ENCODE measurements around the gene KCNJ16.

KCNJ16 gene

DNA sequence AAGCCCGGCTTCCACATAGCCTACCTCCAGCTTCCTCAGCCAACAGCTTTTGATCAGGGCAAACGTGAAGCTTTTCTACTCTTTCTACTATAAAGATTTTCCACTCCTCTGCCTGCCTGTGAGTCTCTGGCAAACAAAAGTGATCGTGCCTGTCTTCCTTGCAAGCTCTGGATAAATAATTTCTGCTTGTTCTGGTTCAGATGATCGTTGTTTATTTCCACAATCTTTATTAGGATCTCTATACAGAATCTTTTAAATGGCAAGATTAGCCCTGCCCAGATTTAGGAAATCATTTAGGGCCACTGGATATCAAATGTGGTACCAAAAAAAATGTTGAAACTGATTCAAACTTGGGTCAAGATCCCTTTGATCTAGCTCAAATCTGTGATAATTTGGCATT is 20.4 kb downstream of the KCNJ16 start:
- no peak for DNase-seq (ENCODE audit: insufficient read length, low spot score)
- FAIRE-seq = no peak

DNA sequence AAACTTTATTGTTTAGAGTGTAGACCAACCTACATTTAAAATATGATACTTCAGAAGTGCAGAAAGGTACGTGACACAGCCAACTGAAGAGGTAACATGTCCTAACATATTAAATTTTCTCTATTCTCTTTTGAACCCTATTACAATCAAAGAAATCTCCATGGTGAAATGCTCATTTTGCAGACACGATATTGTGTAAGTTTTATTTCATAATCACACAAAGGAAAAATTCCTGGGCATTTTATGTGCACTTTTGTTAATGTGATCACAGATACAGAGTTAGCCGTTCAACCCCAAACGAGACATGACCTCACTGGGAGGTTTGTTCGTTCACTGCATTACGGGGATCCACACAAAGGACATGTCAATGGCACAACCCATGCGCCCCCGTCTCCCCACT is 21.8 kb downstream of the KCNJ16 start:
- no peak for FAIRE-seq
- DNase-seq (ENCODE audit: insufficient read length, low spot score) = no peak

DNA sequence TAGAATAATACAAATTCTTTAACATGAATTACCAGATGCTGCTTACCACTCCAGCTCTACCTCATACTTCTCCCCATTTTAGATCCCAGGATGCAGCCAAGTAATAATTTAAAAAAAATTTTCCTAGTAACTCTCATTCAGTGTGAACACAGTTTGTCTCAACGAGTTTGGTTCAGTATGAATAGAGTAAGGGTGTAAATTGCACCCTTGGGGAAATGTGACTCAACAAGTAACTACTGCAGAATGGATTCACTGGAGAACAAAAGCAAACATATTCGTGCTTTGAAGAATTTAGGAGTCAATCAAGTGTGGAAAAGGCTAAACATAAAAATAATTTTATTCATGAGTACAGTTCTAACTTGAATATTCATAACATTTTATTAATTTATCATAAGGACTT is 23.0 kb downstream of the KCNJ16 start:
- DNase-seq (ENCODE audit: insufficient read length, low spot score) (no peak), FAIRE-seq (no peak)

DNA sequence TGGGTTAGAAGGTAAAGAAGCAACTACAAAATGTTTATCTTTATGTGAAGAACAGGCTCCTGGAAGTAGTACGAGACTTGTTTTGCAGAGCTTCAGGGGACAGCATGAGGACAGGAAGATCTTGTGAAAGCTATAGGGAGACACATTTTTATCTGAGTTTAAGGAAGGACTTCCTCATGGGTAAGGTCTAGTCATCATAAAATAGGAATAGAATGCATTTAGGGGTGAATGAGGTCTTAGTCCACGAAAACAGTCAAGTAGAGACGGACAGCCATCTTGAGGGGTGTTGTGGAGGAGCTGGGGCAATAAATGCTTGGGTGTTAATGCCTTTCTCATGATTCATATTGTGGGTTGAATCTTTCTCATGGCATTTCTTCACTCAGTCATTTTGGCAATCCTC is 24.3 kb downstream of the KCNJ16 start:
- FAIRE-seq (no peak), DNase-seq (ENCODE audit: insufficient read length, low spot score) (no peak)

DNA sequence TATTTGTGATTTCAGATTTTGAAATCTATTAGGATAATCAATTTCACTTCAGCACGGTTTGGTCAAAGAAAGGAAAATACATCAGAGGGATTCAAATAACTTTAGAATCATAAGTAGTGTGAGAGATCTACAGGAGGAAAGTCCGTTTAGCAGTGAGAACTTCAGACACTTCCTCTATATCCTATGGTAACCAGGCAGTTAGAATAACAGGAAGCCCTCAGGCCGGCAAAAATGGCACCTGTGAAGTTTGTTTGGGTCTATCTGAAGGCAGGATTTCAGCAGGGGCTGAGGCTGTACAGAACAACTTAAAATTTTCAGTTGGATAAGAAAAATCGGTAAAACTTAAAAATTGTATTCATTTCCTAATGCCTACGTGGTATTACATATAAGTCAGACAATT is 24.9 kb downstream of the KCNJ16 start:
- FAIRE-seq (no peak), DNase-seq (ENCODE audit: insufficient read length, low spot score) (no peak)

DNA sequence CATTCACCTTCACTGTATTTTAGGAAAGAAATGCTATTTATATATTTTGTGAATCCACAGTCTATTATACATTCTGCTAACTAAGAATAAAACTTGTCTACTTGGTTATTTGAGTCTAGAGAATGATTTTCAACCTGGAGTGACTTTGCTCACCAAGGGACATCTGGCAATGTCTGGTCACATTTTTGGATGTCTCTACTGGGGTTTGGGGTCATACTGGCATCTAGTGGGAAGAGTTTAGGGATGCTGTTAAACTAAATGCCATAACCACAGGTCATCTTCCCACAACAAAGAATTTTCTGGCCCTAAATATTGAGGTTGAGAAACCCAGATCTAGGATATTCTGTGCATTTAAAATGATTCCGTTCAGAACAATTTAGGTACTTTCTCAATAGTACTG is 26.0 kb downstream of the KCNJ16 start:
- DNase-seq (ENCODE audit: insufficient read length, low spot score) = no peak
- FAIRE-seq = no peak

DNA sequence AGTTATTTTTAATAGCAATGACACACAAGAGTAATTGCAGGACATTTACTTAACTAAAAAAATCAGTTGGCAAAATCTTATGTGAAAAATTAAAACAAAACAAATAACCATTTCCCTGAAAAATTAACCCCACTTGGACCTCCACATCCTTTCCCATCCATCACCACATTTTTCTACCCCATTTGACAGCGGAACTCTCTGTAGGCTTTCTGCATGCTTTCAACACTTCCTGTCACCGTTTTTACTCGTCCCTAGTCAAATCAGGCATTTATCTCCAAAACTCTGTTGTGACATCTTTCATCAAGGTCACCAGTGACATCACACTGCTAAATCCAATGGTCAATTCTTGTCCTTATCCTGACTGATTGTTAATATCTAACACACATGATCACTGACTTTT is 27.5 kb downstream of the KCNJ16 start:
- no peak for DNase-seq (ENCODE audit: insufficient read length, low spot score)
- FAIRE-seq = no peak

DNA sequence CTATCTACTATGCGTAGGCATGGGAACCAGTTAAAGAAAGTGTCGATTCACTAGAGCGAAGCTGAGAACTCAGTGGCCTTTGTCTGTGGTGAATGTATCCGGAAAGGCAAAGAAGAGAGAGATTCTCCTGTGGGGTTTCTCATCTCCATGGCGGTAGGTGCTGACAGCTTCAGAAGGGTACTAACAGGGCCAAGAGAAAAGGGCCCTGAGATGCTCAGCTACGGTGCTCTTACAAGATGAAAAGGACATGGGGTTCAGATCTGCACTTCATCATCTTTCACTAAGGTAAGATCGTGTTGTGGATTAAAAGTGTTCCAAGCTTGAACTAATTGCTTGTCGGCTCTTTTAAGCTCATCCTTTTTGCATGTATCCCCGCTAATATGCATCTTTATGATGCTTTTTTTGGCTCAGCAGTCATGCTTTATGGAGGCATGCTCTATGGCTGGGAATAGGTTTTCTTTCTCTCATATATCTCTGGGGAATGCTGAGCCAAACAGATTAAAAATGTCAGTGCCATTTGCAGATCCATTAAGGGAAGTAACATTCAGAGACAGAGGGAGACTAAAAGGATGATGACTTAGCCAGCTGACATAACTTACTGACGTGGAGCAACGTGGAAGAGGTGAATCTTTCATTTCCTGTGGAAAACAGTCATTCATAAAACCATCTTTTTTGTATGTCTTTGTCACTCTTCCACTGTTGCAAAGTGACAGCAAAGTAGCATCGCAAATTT is 29.9 kb downstream of the KCNJ16 start:
- DNase-seq (ENCODE audit: insufficient read length, low spot score) = no peak

DNA sequence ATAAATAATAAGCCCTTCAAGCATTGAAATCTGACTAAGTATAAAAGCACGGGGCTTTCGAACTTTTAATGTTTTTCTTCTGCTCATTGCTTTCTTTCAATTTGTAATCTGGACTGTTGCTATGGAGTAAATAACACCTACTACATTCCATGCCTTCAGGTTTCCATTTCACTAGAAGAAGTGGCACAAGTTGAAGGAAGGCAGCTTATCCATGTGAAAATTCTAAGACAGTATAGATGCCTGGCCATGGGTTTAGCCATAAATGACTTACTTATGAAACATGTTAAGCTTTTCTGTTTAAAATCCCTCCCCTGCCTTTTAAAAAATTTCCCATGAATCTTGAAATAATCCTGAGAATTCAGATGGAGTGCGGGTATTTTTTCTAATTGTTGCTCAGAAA is 30.6 kb downstream of the KCNJ16 start:
- DNase-seq (ENCODE audit: insufficient read length, low spot score) (no peak), FAIRE-seq (no peak)

More for the DNA sequence above, 29.9 kb downstream of the KCNJ16 start:
- no peak for FAIRE-seq

DNA sequence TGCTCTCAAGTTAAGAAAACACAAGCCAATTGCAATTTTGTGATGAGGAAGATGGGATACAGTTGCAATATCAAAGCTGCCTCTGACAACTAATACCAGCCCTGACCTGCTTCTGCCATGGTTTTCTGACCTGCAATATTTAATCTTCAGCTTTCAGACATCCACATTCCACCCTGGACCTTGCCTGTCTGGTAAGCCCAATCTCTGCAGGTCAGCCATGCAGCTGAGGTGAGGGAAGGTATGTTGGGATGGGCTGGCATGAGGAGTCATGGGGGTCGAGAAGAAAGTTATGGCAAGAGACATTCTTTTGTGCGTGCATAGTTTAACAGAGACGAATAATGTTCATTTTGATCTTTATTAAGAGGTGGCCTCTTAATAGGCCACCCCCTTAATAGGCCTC is 31.5 kb downstream of the KCNJ16 start:
- DNase-seq (ENCODE audit: insufficient read length, low spot score) (no peak), FAIRE-seq (no peak)

DNA sequence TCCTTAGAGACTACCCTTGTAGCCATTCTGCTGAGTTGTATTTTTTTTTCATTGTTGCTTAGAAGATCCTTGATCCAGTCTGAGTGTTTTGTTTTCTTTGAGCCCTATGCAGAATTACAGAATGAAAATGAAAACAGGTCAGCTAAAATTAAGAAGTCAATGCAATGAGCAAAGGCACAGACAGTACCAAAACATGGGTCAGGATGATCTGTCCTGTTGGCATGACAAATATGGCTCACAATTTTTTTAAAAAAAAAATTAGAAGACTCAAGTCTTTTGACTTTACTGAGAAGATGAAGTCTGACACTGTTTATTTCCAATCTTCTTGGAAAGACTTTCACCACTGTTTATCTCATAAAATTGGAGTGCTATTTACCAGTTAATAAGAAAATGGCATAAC is 32.4 kb downstream of the KCNJ16 start:
- no peak for DNase-seq (ENCODE audit: insufficient read length, low spot score)
- FAIRE-seq = no peak

DNA sequence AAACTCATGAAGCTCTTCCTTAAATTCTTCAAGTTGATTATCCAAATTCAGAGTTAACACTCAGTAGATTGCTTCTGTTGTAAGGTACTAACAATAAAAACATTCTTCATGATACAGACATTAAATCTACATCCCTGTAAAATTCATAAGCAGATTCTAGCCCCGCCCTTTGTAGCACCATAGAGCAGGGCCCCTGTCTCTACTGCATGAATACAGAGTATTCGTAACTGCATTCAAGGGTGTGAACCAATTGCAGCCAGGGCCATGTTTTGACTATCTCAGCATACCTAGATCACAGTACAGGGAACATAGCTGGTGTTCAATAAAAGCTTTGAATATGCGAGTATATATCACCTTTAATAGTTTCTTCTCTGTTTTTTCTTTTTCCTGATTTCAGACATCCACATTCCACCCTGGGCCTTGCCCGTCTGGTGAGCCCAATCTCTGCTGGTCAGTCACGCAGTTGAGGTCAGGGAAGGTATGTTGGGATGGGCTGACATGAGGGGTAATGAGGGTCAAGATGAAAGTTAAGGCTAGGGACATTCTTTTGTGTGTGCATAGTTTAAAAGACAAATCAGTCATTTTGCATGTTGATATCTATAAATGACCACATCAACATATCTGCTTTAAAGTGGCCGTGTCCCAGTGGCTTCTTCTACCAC is 33.0 kb downstream of the KCNJ16 start:
- no peak for DNase-seq (ENCODE audit: insufficient read length, low spot score)

DNA sequence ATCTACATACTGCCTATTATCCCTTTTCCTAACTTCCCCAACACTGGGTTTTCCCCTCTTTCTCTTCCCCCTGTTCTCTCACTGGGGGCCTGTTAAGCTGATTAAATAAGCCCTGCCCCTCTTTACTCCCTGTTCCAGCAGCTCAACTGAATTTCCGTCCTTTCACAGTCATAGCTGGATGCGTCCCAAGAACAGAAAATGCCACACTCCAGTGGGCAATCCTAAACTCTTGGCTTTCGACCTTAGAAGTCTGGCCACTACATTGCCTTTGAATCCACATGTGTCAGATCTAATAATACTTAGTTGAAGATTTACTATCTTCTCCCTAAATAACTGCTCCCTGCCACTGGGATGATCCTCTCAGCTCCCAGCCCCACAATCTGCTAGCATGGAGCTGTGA is 34.5 kb downstream of the KCNJ16 start:
- no peak for DNase-seq (ENCODE audit: insufficient read length, low spot score)
- FAIRE-seq = no peak

More for the DNA sequence above, 33.0 kb downstream of the KCNJ16 start:
- no peak for FAIRE-seq

DNA sequence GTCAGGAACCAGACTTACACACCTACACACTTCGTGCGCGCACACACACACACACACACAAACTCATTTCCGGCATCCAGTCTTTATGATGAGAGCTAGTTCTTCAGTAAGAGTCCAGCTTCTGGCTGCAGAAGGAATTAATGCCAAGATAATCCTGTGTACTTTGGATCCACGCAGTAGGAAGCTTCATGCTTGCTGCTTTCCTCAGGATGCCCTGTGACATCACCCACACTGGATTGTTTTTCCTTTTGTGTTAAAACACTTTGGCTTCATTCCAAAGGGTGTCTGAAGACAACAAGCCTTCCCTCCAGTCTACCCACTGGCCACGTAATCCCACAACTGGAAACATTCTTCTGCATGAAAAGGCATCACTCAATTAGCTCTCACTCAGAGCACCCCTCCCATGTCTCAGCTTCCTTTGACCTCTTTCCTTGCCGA is 35.4 kb downstream of the KCNJ16 start:
- DNase-seq (ENCODE audit: insufficient read length, low spot score) (no peak), FAIRE-seq (no peak)

DNA sequence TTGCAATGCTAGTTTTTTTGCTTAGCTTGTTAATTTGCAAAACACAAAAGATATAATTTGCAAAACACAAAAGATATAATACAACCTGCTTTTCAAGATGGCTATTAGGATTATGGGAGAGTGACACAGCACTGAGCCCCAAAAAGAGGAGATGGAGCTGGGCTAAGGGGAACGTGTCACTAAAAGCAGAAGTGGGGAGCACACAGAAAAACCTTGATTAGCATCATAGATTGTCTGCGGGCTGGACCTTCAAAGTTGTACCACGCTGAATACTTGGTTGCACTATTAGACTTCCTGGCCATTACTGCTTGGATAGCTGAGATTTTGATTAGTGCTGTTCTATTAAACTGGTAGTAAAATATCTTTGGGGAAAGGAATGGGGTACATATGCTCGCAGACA is 36.2 kb downstream of the KCNJ16 start:
- DNase-seq (ENCODE audit: insufficient read length, low spot score) = no peak
- FAIRE-seq = peak; percentile 13

DNA sequence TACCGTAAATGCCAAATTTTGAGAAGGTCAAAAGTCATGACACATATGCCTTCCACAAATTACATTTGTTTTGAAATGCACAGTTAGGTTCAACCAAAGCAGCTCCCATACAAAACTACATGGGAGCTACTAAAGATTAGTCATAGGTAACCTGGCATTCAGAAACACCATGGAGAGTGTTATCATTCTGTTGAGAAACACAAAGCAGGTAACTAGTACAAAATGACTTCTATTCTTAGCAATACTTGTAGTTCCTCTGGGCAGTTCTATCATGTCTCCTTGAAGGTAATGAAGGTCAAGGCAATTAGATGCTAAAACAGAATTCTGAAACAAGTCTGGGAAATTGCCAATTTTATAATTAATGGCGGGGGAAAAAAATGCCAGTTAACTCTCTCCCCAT is 39.4 kb downstream of the KCNJ16 start:
- no peak for FAIRE-seq

DNA sequence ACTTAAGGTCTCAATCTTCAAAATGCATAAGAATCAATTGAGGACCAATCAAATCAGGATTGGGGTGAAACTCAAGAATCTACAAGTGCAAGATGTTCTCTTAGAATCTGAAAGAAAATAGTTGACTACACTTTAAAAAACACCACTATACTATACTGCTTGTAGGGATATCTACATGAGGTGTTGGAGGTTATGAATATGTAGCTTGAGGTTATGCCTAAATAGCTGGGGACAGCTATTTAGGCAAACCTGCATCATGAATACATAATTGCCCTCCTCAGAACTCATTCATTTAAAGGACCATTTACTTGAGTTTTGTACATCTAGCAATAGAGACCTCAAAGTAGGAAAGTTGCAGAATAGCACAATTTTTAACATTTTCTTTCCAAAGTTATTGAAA is 40.1 kb downstream of the KCNJ16 start:
- FAIRE-seq (no peak), DNase-seq (ENCODE audit: insufficient read length, low spot score) (no peak)

More for the DNA sequence above, 39.4 kb downstream of the KCNJ16 start:
- no peak for DNase-seq (ENCODE audit: insufficient read length, low spot score)

DNA sequence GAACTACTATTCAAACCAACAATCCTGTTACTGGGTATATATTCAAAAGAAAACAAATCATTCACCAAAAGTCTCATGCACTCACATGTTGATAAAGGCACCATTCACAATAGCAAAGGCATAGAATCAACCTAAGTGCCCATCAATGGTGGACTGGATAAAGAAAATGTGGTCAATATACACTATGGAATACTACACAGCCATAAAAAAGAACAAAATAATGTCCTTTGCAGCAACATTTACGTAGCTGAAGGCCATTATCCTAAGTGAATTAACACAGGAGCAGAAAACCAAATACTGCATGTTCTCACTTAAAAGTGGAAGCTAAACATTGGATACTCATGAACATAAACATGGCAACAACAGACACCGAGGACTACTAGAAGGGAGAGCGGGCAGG is 41.9 kb downstream of the KCNJ16 start:
- DNase-seq (ENCODE audit: insufficient read length, low spot score) (no peak), FAIRE-seq (no peak)

DNA sequence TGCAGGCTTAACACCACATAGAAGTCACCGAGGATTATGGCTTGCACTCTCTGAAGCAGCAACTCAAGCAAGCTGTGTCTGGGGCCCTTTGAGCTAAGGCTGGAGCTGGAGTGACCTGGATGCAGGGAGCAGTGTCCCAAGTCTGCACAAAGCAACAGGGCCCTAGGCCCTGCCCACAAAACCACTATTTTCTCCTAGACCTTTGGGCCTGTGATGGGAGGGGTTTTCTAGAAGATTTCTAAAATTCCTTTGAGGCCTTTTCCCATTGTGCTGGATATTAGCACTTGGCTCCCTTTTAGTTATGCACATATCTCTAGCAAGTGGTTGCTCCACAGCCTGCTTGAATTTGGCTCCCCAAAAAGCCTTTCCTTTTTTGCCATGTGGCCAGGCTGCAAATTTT is 44.5 kb downstream of the KCNJ16 start:
- FAIRE-seq = no peak

DNA sequence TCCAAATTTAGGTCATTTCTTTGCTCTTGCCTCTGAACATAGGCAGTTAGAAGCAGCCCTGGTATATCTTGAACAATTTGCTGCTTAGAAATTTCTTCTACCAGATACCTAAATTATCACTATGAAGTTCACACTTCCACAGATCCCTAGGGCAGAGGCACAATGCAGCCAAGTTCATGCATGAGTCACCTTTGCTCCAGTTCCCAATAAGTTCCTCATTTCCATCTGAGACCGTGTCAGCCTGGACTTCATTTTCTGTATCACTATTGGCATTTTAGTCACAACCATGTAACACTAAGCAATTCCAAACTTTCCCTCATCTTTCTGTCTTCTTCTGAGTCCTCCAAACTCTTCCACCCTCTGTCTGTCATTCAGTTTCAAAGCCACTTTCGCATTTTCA is 45.0 kb downstream of the KCNJ16 start:
- FAIRE-seq = peak; percentile 66
- no peak for DNase-seq (ENCODE audit: insufficient read length, low spot score)

More for the DNA sequence above, 44.5 kb downstream of the KCNJ16 start:
- no peak for DNase-seq (ENCODE audit: insufficient read length, low spot score)

DNA sequence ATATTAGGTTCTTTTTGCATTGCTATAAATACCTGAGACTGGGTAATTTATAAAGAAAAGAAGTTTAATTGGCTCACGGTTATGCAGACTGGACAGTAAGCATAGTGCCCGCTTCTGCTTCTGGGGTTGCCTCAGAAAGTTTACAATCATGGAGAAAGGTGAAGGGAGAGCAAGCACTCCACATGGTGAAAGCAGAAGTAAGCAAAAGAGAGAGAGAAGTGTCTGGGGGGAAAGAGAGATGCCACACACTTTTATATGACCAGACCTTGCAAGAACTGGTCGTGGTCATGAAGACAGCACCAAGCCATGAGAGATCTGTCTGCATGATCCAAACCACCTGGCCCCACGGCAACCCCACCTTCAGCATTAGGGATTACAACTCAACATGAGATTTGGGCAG is 45.4 kb downstream of the KCNJ16 start:
- FAIRE-seq (no peak), DNase-seq (ENCODE audit: insufficient read length, low spot score) (no peak)

DNA sequence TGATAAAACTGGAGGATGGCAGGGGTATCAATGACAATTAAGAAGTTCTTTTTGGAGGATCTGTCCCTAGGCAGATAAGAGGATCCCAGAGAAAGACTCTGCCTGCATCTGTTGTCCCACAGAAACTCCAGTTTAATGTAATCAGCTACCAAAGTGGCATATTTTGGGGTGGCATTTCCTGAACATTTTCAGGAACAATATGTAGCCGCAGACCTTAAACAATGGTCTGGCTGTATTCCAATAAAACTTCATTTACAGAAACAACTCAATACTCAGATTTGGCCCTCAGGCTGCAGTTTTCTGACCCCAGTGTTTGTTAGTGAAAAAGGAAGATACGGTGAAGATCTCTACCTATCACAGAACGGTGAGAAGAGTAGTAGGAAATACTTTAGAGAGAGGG is 46.1 kb downstream of the KCNJ16 start:
- DNase-seq (ENCODE audit: insufficient read length, low spot score) (no peak), FAIRE-seq (no peak)
